HG03045 (cell line): ENCODE results near the gene KIAA1958.

ENCODE experiments used
- ATAC-seq: cut with Tn5 transposase; IDR thresholded peaks from one replicate; pipeline ENCODE4 v1.9.1; 2021; ENCODE audit warnings: mild to moderate bottlenecking, moderate library complexity; ENCODE audit not compliant: unreplicated experiment

Gene KIAA1958

DNA sequence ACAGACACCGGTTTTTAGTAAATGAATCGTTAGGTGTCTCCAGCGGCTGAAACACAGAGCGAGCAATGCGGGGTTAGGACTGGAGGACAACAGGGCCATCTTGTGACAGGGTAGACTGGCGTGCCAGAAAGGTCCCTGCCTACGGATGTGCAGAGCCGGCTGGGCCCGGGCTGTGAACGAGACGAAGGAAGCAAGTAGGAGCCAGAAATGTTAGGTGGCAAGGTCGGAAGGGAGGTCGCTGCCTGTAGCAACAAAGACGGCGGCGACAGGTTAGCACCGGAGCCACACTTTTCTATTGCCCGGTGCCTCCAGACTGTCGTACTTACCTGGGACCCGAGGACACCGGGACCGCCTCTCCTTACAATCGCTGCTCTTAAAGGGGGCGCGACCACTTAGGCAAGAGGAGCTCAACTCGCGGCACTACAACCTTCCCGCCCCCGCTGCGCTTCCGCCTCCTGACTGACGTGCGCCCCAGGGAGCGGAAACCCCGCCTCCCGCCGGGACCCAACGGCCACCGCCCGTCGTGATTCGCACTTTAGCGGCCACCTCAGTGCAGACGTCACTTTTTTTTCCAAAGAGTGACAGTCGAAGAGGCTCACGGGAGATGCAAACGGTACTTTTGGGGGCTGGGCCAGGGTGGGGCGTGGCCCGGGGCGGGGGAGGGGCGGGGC, 231.2 kb downstream of the KIAA1958 start, which contains the start of gene INIP:
INIP (minus strand) TSS at position 457 of the 671 bp plus-strand sequence. CDS start 1,632 bp downstream, outside the sequence.
- peak; percentile 97 for ATAC-seq
